Body of pancreas (tissue), 4 donors: ENCODE data around the gene SULT1C2. TPM values are rescaled to one million over a fixed set of nuclear protein-coding genes. Genes with fewer than 3 reads are reported as not detected.

Experiments
- ATAC-seq: fragments of 150-250 bp; one replicate; pipeline ENCODE4 v1.9.1; 2016
- DNase-seq, 4 donors: peaks; one replicate each; pipeline ENCODE4 v3.0.0-alpha.2; 2019
- H3K27ac ChIP-seq, 4 donors: fragments of 200-600 bp; sonication (generic); 1 replicate in 3 of 4; 2 replicates in 1 of 4; pipeline versions ENCODE4 v1.5.1 to v1.6.1; 2016 to 2019; ENCODE audit warnings: mild to moderate bottlenecking in 1 of 4, mixed read lengths in 1 of 4, moderate library complexity in 1 of 4
- H3K27me3 ChIP-seq, 2 donors: fragments of 200-600 bp; sonication (generic); one replicate each; pipeline ENCODE4 v1.6.0; 2016; ENCODE audit warnings: mild to moderate bottlenecking in 1 of 2
- H3K36me3 ChIP-seq, 2 donors: fragments of 200-600 bp; sonication (generic); replicated peaks in 1 of 2; 2 replicates each; pipeline ENCODE4 v1.5.1; 2016; ENCODE audit warnings: low read depth in 2 of 2; ENCODE audit not compliant: insufficient read depth in 1 of 2
- H3K4me1 ChIP-seq: fragments of 200-600 bp; sonication (generic); one replicate; pipeline ENCODE4 v1.6.0; 2016
- H3K4me3 ChIP-seq, 2 donors: fragments of 200-600 bp; sonication (generic); 1 replicate in 1 of 2; 2 replicates in 1 of 2; pipeline ENCODE4 v1.5.1; 2016 to 2019
- H3K9me3 ChIP-seq, 3 donors: fragments of 200-600 bp; sonication (generic); 1 replicate in 2 of 3; 2 replicates in 1 of 3; pipeline ENCODE4 v1.5.1; 2016
- CTCF ChIP-seq, 7 experiments: fragments of 450-650 bp in 4 of 7; fragments of 200-600 bp in 3 of 7; sonication (generic) in 3 of 7; IDR thresholded peaks; one replicate each; pipeline ENCODE4 v1.5.1; 2016 to 2019; ENCODE audit warnings: antibody characterized with exemption in 7 of 7
- POLR2A ChIP-seq, 3 donors: fragments of 450-650 bp; IDR thresholded peaks; one replicate each; pipeline ENCODE4 v1.6.1; 2016; ENCODE audit warnings: antibody characterized with exemption in 3 of 3, mild to moderate bottlenecking in 2 of 3
- WGBS, 2 donors: methylation state at CpG; one replicate each; pipeline ENCODE4 v1.1.5; 2017; 5-methylcytosine and 5-hydroxymethylcytosine counted together
- intact Hi-C: fragments of 100-400 bp; cut with DNase I; formaldehyde crosslinking; loops from one replicate; pipeline ENCODE4 v1.15.1; 2023
- total RNA-seq, 2 donors: library from RNA; depleted of rRNA; stranded (reverse); fragments of >200 nt; gene quantifications; one replicate each; pipeline ENCODE4 v1.1.0, GENCODE V29; 2016

The SULT1C2 gene
- total RNA-seq, 2 donors from 2014 or later, result 13.2 to 25.7 TPM

GRCh38 chr2:108345951-108346350, 57.3 kb downstream of the SULT1C2 start:
- no peaks in the 10 kb centered on the region for H3K36me3 ChIP-seq
- H3K9me3 ChIP-seq, result no peaks in the 10 kb centered on the region
- ATAC-seq (no peak), DNase-seq (peak in 3 of 4 donors; percentile 11 to 27 (median 14))
- 32% methylated on average over 3 of the region's 3 CpGs for WGBS, 2 donors
- H3K27ac ChIP-seq, result no peak overlapping the region
- no peaks in the 10 kb centered on the region for H3K27me3 ChIP-seq
- no peak overlapping the region for H3K4me3 ChIP-seq
- intact Hi-C loops, result no loop called here
- TF ChIP-seq CTCF (IDR thresholded peaks at IDR 0.05) (no peak), POLR2A (IDR thresholded peaks at IDR 0.05) (no peak)
- no peaks in the 10 kb centered on the region for H3K4me1 ChIP-seq

GRCh38 chr2:108346827-108347226, 58.1 kb downstream of the SULT1C2 start:
- DNase-seq, result no peak
- Histone ChIP-seq H3K4me3 (no peak overlapping the region), H3K9me3 (no peaks in the 10 kb centered on the region), H3K36me3 (no peaks in the 10 kb centered on the region), H3K4me1 (no peaks in the 10 kb centered on the region), H3K27ac (no peak overlapping the region), H3K27me3 (no peaks in the 10 kb centered on the region)
- ATAC-seq, result no peak
- WGBS, 2 donors, result 62 to 64% methylated on average over 3 of the region's 3 CpGs
- intact Hi-C loops, result no loop called here
- no peak for TF ChIP-seq POLR2A (IDR thresholded peaks at IDR 0.05)

- Histone ChIP-seq H3K27ac (no peak overlapping the region), H3K4me1 (no peaks in the 10 kb centered on the region), H3K36me3 (no peaks in the 10 kb centered on the region), H3K27me3 (no peaks in the 10 kb centered on the region), H3K4me3 (no peak overlapping the region), H3K9me3 (no peaks in the 10 kb centered on the region)
- no peak for TF ChIP-seq CTCF (IDR thresholded peaks at IDR 0.05)
- no peak for TF ChIP-seq POLR2A (IDR thresholded peaks at IDR 0.05)
- DNase-seq (no peak), ATAC-seq (no peak)
- intact Hi-C loops, result no loop called here
- whole genome bisulfite sequencing, 2 donors, result 65% methylated on average over 3 of the region's 3 CpGs
Measured at GRCh38 chr2:108347786-108348185, 59.1 kb downstream of the SULT1C2 start.

- Histone ChIP-seq H3K27ac (no peak overlapping the region), H3K4me1 (no peaks in the 10 kb centered on the region), H3K36me3 (no peaks in the 10 kb centered on the region), H3K4me3 (no peak overlapping the region), H3K27me3 (no peaks in the 10 kb centered on the region), H3K9me3 (no peaks in the 10 kb centered on the region)
- TF ChIP-seq POLR2A (IDR thresholded peaks at IDR 0.05) (no peak), CTCF (IDR thresholded peaks at IDR 0.05) (no peak)
- 48 to 67% methylated on average over 5 of the region's 5 CpGs for WGBS, 2 donors
- ATAC-seq, result no peak
- no peak for DNase-seq
- intact Hi-C loops, result no loop called here
Measured at GRCh38 chr2:108348816-108349570, 60.3 kb downstream of the SULT1C2 start.

GRCh38 chr2:108349571-108349928, 60.9 kb downstream of the SULT1C2 start:
- H3K27me3 ChIP-seq, result no peaks in the 10 kb centered on the region
- intact Hi-C loops, result no loop called here
- H3K27ac ChIP-seq, result no peak overlapping the region
- ATAC-seq (no peak), DNase-seq (no peak)
- H3K4me1 ChIP-seq, result no peaks in the 10 kb centered on the region
- no peak overlapping the region for H3K4me3 ChIP-seq
- H3K36me3 ChIP-seq, result no peaks in the 10 kb centered on the region
- TF ChIP-seq POLR2A (IDR thresholded peaks at IDR 0.05) (no peak), CTCF (IDR thresholded peaks at IDR 0.05) (no peak)
- WGBS, 2 donors, result 57 to 81% methylated on average over 2 of the region's 2 CpGs
- no peaks in the 10 kb centered on the region for H3K9me3 ChIP-seq
